ENCODE measurements around the gene COG5.

DNA sequence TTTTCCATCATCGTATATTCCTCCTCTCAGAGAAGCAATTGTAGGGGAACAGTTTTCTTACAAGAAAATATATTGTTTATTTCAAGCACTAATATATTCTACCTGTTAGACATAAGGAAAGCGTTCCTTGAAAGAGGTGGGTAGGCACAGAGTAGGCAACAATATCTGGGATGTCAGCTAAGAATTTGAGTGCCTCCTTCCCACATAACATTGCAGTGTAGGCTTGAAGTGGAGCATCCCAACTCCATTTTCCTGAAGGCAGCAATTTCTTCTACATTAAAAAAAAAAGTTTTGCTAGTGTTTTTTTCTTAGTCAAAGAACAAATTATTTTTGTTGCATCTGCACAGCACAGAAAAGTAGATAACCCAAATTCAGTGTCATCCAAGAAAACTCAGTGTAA is 37.1 kb upstream of the COG5 start:
- TF ChIP-seq CTCF (IDR thresholded peaks at IDR 0.05 in 2 of 3, conservative IDR thresholded peaks at IDR 0.05 in 1 of 3; ENCODE audit: control insufficient read depth in 2 of 3, extremely low read depth in 1 of 3, insufficient read depth in 1 of 3, low read depth in 3 of 3, low read length in 3 of 3) = no peak
- no peak for TF ChIP-seq CREM (IDR thresholded peaks at IDR 0.05; ENCODE audit: low read depth)
- TF ChIP-seq RFX5 (IDR thresholded peaks at IDR 0.05; ENCODE audit: low read depth, low read length) = no peak
- TF ChIP-seq JUNB (IDR thresholded peaks at IDR 0.05) = no peak
- TF ChIP-seq USF1 (IDR thresholded peaks at IDR 0.05; ENCODE audit: borderline replicate concordance, extremely low read length, insufficient read depth, low read depth, low read length) = no peak
- TF ChIP-seq POLR2AphosphoS5 (IDR thresholded peaks at IDR 0.05; ENCODE audit: low read length) = no peak
- TF ChIP-seq SP1 (IDR thresholded peaks at IDR 0.05; ENCODE audit: low read depth, low read length) = no peak
- TF ChIP-seq CHD2 (IDR thresholded peaks at IDR 0.05; ENCODE audit: borderline replicate concordance, low read depth, low read length) = no peak
- no peak for TF ChIP-seq ZBTB40 (IDR thresholded peaks at IDR 0.05; ENCODE audit: borderline replicate concordance)
- no peak for TF ChIP-seq POU2F2 (IDR thresholded peaks at IDR 0.05; ENCODE audit: borderline replicate concordance, low read depth, low read length)
- TF ChIP-seq EZH2 (IDR thresholded peaks at IDR 0.05; ENCODE audit: borderline replicate concordance, control insufficient read depth, low read depth, low read length) = no peak
- TF ChIP-seq NR2C2 (IDR thresholded peaks at IDR 0.05; ENCODE audit: borderline replicate concordance, control insufficient read depth, insufficient read length, low read depth) = no peak
